WTC11 (cell line): ENCODE results near the gene ETS1. TPM values are rescaled to one million over a fixed set of nuclear protein-coding genes. Genes with fewer than 3 reads are reported as not detected.

Experiments
- ATAC-seq: fragments of 200-7000 bp; cut with Tn5 transposase; 2 replicates; pipeline ENCODE4 v1.10.0; 2021; ENCODE audit warnings: mild to moderate bottlenecking, moderate library complexity
- CTCF ChIA-PET: fragments of 300-600 bp; sonication (Branson Sonifier 250); formaldehyde crosslinking; loops from one replicate; lab custom pipeline; 2021; ENCODE audit warnings: antibody characterized with exemption; lab: Charles Lee
- POLR2A ChIA-PET: fragments of 350-600 bp; sonication (Branson Sonifier 250); formaldehyde crosslinking; loops from one replicate; lab custom pipeline; 2021; ENCODE audit warnings: antibody characterized with exemption; lab: Charles Lee
- DNase-seq: peaks from one replicate; pipeline ENCODE4 v3.0.0; 2021; ENCODE audit warnings: low spot score
- H3K27ac Mint-ChIP-seq: 2 replicates; pipeline ENCODE4 v1.8.0; 2021; ENCODE audit warnings: mixed read lengths
- H3K27me3 Mint-ChIP-seq: 2 replicates; pipeline ENCODE4 v1.8.0; 2021; ENCODE audit warnings: low read depth, mild to moderate bottlenecking, moderate library complexity, mixed read lengths
- H3K36me3 Mint-ChIP-seq: 2 replicates; pipeline ENCODE4 v1.8.0; 2021; ENCODE audit warnings: mixed read lengths
- H3K4me1 Mint-ChIP-seq: 2 replicates; pipeline ENCODE4 v1.8.0; 2022; ENCODE audit warnings: mixed read lengths
- H3K4me3 Mint-ChIP-seq: 2 replicates; pipeline ENCODE4 v1.8.0; 2021; ENCODE audit warnings: mild to moderate bottlenecking, moderate library complexity, mixed read lengths
- H3K9me3 Mint-ChIP-seq: 2 replicates; pipeline ENCODE4 v1.8.0; 2021; ENCODE audit warnings: mixed read lengths
- CBFB ChIP-seq: sonication (generic); formaldehyde crosslinking; IDR thresholded peaks from 2 replicates; pipeline ENCODE4 v1.8.1; 2022; ENCODE audit warnings: mild to moderate bottlenecking, low read depth, missing genetic modification reagents
- ELF4 ChIP-seq: sonication (generic); formaldehyde crosslinking; IDR thresholded peaks from 2 replicates; pipeline ENCODE4 v1.8.1; 2022; ENCODE audit warnings: low read depth, mild to moderate bottlenecking, moderate library complexity, missing genetic modification reagents
- FOXK1 ChIP-seq: sonication (generic); formaldehyde crosslinking; IDR thresholded peaks from 2 replicates; pipeline ENCODE4 v1.8.0; 2022; ENCODE audit warnings: mild to moderate bottlenecking, moderate library complexity, missing genetic modification reagents
- FOXP1 ChIP-seq: sonication (generic); formaldehyde crosslinking; IDR thresholded peaks from 2 replicates; pipeline ENCODE4 v1.8.0; 2022; ENCODE audit warnings: missing genetic modification reagents, mild to moderate bottlenecking, moderate library complexity, borderline replicate concordance
- GTF2I ChIP-seq: fragments of 250-450 bp; sonication (Bioruptor Pico); conservative IDR thresholded peaks from 2 replicates; pipeline ENCODE4 v1.4.0; 2021; ENCODE audit warnings: mild to moderate bottlenecking
- HMGA2 ChIP-seq: fragments of 250-450 bp; sonication (Bioruptor Pico); IDR thresholded peaks from 2 replicates; pipeline ENCODE4 v1.4.0; 2021; ENCODE audit warnings: mild to moderate bottlenecking, moderate library complexity
- JAZF1 ChIP-seq: fragments of 250-450 bp; sonication (Bioruptor Pico); IDR thresholded peaks from 2 replicates; pipeline ENCODE4 v1.9.0; 2021; ENCODE audit warnings: moderate library complexity, mild to moderate bottlenecking, inconsistent platforms
- NFE2L1 ChIP-seq: sonication (generic); formaldehyde crosslinking; IDR thresholded peaks from 2 replicates; pipeline ENCODE4 v1.8.1; 2023; ENCODE audit warnings: missing genetic modification reagents
- NFYB ChIP-seq: sonication (generic); formaldehyde crosslinking; conservative IDR thresholded peaks from 2 replicates; pipeline ENCODE4 v1.8.0; 2022; ENCODE audit warnings: low read depth, missing genetic modification reagents
- NR1H2 ChIP-seq: sonication (generic); formaldehyde crosslinking; IDR thresholded peaks from 2 replicates; pipeline ENCODE4 v1.9.0; 2021; ENCODE audit warnings: mild to moderate bottlenecking, moderate library complexity, missing genetic modification reagents
- ZBTB21 ChIP-seq: sonication (generic); formaldehyde crosslinking; IDR thresholded peaks from 2 replicates; pipeline ENCODE4 v1.8.1; 2023; ENCODE audit warnings: mild to moderate bottlenecking, missing genetic modification reagents, borderline replicate concordance
- ZNF121 ChIP-seq: sonication (generic); formaldehyde crosslinking; IDR thresholded peaks from 2 replicates; pipeline ENCODE4 v1.8.0; 2023; ENCODE audit warnings: missing genetic modification reagents
- ZNF219 ChIP-seq: sonication (generic); formaldehyde crosslinking; IDR thresholded peaks from 2 replicates; pipeline ENCODE4 v1.8.0; 2023; ENCODE audit warnings: missing genetic modification reagents, mild to moderate bottlenecking, borderline replicate concordance
- total RNA-seq: library from RNA; stranded (reverse); gene quantifications from 3 replicates; pipeline ENCODE4 v1.2.3, GENCODE V29; 2021
- TF ChIP-seq, protein P1 (sequence below): fragments of 250-450 bp; sonication (Bioruptor Pico); IDR thresholded peaks from 2 replicates; pipeline ENCODE4 v2.1.2; 2022; ENCODE audit warnings: mild to moderate bottlenecking, moderate library complexity
- TF ChIP-seq, protein P2 (sequence below): fragments of 250-450 bp; sonication (Bioruptor Pico); IDR thresholded peaks from 2 replicates; pipeline ENCODE4 v1.9.0; 2021; ENCODE audit warnings: moderate library complexity, mild to moderate bottlenecking, inconsistent platforms, borderline replicate concordance
- TF ChIP-seq, protein P3 (sequence below): sonication (generic); formaldehyde crosslinking; IDR thresholded peaks from 2 replicates; pipeline ENCODE4 v1.8.0; 2022; ENCODE audit warnings: mild to moderate bottlenecking, missing genetic modification reagents
- TF ChIP-seq, protein P4 (sequence below): fragments of 250-450 bp; sonication (Bioruptor Pico); conservative IDR thresholded peaks from 2 replicates; pipeline ENCODE4 v1.9.0; 2021; ENCODE audit warnings: mild to moderate bottlenecking
- TF ChIP-seq, protein P5 (sequence below): fragments of 250-450 bp; sonication (Bioruptor Pico); IDR thresholded peaks from 2 replicates; pipeline ENCODE4 v1.9.0; 2021; ENCODE audit warnings: mild to moderate bottlenecking, borderline replicate concordance
- TF ChIP-seq, protein P6 (sequence below): sonication (generic); formaldehyde crosslinking; IDR thresholded peaks from 2 replicates; pipeline ENCODE4 v1.8.0; 2022; ENCODE audit warnings: mild to moderate bottlenecking, missing genetic modification reagents
- TF ChIP-seq, protein P7 (sequence below): fragments of 250-450 bp; sonication (Bioruptor Pico); IDR thresholded peaks from 2 replicates; pipeline ENCODE4 v1.8.0; 2021; ENCODE audit warnings: mild to moderate bottlenecking
- TF ChIP-seq, protein P8 (sequence below): sonication (generic); formaldehyde crosslinking; IDR thresholded peaks from 2 replicates; pipeline ENCODE4 v1.8.1; 2023; ENCODE audit warnings: mild to moderate bottlenecking, missing genetic modification reagents, moderate library complexity

The ETS1 gene
- total RNA-seq, 1 experiment from 2014 or later, result 33.1 TPM

DNA sequence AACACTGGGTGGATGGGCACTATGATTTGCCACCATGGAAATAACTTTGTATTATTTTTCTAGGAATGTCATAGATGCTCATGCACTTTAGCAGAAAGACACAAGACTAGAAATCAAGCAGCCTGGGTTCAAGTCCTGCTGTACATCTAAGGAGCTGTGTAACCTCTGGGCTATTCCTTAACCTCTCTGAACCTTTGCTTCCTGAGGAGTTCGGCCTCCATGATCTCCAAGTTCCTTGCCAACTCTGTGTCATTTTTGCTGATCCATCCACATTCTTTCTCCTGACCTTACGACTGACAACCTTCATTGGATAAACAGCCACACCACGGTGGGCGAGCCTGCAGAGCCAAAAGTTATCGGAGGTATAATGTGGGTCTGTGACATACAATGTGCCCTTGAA, 24.1 kb downstream of the ETS1 start (continued):
- TF ChIP-seq, protein P1, sequence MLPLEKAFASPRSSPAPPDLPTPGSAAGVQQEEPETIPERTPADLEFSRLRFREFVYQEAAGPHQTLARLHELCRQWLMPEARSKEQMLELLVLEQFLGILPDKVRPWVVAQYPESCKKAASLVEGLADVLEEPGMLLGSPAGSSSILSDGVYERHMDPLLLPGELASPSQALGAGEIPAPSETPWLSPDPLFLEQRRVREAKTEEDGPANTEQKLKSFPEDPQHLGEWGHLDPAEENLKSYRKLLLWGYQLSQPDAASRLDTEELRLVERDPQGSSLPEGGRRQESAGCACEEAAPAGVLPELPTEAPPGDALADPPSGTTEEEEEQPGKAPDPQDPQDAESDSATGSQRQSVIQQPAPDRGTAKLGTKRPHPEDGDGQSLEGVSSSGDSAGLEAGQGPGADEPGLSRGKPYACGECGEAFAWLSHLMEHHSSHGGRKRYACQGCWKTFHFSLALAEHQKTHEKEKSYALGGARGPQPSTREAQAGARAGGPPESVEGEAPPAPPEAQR (CRISPR knock-in tag), result no peak
- TF ChIP-seq FOXP1 (CRISPR knock-in tag), result no peak
- TF ChIP-seq, all 79 proteins: peak for 0

DNA sequence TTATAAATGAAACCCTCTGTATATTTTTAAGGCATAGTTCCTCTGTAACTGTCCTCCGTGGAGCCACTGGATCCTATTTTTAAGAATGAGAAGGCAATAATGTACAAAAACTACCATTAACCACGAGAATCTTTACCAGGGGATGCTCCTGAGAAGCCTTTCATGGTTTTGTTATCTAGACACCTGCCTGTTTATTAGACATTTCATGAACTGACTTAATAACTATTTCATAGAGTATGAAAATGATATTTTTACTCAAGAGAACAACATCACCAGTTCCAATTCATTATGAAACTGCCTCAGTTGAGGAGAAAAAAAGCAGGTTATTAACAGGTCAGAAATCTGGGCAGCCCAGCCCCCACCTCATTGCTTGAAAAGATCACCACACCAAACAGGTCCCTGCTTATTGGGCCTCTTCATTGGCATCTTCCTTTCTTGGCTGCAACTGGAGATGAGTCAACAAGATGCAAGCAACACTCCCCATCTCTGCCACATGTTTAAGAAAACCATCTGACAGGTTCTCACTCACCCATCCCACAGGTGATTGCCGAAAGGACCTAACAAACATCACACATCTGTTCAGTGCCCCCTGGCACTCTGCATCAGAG, 27.8 kb downstream of the ETS1 start:
- no peak overlapping the region for H3K4me3 Mint-ChIP-seq
- POLR2A ChIA-PET, result no interaction called here
- DNase-seq, result no peak
- no peak for ATAC-seq
- H3K36me3 Mint-ChIP-seq, result peaks cover 24% of the 10 kb centered on the region
- CTCF ChIA-PET, result no interaction called here
- no peaks in the 10 kb centered on the region; the same call in 1 of the 2 replicates for H3K27me3 Mint-ChIP-seq
- H3K9me3 Mint-ChIP-seq, result no peaks in the 10 kb centered on the region
- H3K27ac Mint-ChIP-seq, result no peak overlapping the region
- peaks cover 32% of the 10 kb centered on the region for H3K4me1 Mint-ChIP-seq
- TF ChIP-seq, protein P2, sequence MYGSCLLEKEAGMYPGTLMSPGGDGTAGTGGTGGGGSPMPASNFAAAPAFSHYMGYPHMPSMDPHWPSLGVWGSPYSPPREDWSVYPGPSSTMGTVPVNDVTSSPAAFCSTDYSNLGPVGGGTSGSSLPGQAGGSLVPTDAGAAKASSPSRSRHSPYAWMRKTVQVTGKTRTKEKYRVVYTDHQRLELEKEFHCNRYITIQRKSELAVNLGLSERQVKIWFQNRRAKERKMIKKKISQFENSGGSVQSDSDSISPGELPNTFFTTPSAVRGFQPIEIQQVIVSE, result no peak
- TF ChIP-seq FOXK1 (CRISPR knock-in tag) (no peak), ZNF121 (CRISPR knock-in tag) (no peak), NFE2L1 (no peak), NFYB (CRISPR knock-in tag) (no peak), ZNF219 (CRISPR knock-in tag) (no peak), ZBTB21 (CRISPR knock-in tag) (no peak), GTF2I (CRISPR knock-in tag) (no peak), NR1H2 (CRISPR knock-in tag) (no peak), ELF4 (CRISPR knock-in tag) (no peak), JAZF1 (CRISPR knock-in tag) (no peak), HMGA2 (CRISPR knock-in tag) (no peak), CBFB (CRISPR knock-in tag) (no peak)
- TF ChIP-seq, protein P3, sequence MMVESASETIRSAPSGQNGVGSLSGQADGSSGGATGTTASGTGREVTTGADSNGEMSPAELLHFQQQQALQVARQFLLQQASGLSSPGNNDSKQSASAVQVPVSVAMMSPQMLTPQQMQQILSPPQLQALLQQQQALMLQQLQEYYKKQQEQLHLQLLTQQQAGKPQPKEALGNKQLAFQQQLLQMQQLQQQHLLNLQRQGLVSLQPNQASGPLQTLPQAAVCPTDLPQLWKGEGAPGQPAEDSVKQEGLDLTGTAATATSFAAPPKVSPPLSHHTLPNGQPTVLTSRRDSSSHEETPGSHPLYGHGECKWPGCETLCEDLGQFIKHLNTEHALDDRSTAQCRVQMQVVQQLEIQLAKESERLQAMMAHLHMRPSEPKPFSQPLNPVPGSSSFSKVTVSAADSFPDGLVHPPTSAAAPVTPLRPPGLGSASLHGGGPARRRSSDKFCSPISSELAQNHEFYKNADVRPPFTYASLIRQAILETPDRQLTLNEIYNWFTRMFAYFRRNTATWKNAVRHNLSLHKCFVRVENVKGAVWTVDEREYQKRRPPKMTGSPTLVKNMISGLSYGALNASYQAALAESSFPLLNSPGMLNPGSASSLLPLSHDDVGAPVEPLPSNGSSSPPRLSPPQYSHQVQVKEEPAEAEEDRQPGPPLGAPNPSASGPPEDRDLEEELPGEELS (CRISPR knock-in tag), result no peak
- TF ChIP-seq, protein P4, sequence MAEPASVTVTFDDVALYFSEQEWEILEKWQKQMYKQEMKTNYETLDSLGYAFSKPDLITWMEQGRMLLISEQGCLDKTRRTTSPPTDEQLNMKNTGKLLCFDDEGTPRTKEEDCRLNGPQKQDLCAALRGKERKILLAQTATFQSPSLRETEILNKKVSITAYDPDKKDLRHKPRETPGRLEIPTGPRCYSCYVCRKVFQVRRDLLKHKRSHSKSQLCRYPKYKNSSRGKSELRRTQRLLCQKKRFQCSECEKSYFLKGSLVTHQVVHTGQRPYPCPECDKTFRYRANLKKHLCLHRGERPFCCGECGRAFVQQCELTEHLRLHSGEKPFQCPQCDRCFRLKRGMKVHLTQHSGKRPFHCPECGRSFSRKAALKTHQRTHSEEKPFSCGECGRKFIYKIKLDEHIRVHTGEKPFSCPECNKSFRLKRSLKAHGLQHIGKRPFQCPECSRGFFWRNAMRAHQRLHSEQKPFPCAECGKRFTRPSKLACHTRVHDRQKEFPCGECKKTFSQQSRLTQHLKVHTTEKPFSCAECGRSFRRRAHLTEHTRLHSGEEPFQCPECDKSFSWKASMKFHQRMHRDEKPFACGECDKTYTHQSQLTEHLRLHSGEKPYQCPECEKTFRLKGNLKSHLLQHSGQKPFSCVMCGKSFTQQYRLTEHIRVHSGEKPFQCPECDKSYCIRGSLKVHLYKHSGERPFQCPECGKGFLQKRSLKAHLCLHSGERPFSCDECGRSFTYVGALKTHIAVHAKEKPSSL (CRISPR knock-in tag), result no peak
- TF ChIP-seq, protein P5, sequence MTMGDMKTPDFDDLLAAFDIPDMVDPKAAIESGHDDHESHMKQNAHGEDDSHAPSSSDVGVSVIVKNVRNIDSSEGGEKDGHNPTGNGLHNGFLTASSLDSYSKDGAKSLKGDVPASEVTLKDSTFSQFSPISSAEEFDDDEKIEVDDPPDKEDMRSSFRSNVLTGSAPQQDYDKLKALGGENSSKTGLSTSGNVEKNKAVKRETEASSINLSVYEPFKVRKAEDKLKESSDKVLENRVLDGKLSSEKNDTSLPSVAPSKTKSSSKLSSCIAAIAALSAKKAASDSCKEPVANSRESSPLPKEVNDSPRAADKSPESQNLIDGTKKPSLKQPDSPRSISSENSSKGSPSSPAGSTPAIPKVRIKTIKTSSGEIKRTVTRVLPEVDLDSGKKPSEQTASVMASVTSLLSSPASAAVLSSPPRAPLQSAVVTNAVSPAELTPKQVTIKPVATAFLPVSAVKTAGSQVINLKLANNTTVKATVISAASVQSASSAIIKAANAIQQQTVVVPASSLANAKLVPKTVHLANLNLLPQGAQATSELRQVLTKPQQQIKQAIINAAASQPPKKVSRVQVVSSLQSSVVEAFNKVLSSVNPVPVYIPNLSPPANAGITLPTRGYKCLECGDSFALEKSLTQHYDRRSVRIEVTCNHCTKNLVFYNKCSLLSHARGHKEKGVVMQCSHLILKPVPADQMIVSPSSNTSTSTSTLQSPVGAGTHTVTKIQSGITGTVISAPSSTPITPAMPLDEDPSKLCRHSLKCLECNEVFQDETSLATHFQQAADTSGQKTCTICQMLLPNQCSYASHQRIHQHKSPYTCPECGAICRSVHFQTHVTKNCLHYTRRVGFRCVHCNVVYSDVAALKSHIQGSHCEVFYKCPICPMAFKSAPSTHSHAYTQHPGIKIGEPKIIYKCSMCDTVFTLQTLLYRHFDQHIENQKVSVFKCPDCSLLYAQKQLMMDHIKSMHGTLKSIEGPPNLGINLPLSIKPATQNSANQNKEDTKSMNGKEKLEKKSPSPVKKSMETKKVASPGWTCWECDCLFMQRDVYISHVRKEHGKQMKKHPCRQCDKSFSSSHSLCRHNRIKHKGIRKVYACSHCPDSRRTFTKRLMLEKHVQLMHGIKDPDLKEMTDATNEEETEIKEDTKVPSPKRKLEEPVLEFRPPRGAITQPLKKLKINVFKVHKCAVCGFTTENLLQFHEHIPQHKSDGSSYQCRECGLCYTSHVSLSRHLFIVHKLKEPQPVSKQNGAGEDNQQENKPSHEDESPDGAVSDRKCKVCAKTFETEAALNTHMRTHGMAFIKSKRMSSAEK (CRISPR knock-in tag), result no peak
- TF ChIP-seq, protein P6, sequence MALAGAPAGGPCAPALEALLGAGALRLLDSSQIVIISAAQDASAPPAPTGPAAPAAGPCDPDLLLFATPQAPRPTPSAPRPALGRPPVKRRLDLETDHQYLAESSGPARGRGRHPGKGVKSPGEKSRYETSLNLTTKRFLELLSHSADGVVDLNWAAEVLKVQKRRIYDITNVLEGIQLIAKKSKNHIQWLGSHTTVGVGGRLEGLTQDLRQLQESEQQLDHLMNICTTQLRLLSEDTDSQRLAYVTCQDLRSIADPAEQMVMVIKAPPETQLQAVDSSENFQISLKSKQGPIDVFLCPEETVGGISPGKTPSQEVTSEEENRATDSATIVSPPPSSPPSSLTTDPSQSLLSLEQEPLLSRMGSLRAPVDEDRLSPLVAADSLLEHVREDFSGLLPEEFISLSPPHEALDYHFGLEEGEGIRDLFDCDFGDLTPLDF, result no peak
- TF ChIP-seq, protein P7, sequence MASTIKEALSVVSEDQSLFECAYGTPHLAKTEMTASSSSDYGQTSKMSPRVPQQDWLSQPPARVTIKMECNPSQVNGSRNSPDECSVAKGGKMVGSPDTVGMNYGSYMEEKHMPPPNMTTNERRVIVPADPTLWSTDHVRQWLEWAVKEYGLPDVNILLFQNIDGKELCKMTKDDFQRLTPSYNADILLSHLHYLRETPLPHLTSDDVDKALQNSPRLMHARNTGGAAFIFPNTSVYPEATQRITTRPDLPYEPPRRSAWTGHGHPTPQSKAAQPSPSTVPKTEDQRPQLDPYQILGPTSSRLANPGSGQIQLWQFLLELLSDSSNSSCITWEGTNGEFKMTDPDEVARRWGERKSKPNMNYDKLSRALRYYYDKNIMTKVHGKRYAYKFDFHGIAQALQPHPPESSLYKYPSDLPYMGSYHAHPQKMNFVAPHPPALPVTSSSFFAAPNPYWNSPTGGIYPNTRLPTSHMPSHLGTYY (CRISPR knock-in tag), result no peak
- TF ChIP-seq, protein P8, sequence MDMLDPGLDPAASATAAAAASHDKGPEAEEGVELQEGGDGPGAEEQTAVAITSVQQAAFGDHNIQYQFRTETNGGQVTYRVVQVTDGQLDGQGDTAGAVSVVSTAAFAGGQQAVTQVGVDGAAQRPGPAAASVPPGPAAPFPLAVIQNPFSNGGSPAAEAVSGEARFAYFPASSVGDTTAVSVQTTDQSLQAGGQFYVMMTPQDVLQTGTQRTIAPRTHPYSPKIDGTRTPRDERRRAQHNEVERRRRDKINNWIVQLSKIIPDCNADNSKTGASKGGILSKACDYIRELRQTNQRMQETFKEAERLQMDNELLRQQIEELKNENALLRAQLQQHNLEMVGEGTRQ (CRISPR knock-in tag), result no peak
